ENCODE results near the gene EPB41L3. TPM values are rescaled to one million over a fixed set of nuclear protein-coding genes. Genes with fewer than 3 reads are reported as not detected.

The EPB41L3 gene
- polyA plus RNA-seq, 2 of the 4 experiments (the other 2 are of a cell fraction): 0.46 to 1.00 TPM

DNA sequence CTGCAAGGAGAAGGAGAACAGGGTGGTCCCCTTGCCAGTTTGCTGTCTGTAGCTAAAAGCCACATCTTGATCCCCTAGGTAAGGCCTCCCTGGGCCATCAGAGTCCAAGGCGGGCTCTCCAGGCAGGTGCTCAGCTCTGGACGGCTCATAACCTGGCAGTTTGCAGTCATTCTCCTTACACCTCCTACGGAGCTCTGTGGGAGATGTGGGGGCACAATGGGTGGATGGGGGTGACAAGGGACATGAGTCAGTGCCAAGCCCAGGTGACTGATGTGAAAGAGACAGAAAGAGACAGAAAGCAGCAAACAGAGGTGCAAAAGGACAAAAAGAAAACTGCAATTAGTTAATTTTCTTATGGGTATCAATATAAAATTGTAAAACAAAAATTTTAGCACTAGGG is 127.7 kb downstream of the EPB41L3 start:
- Histone ChIP-seq H3K9me3 (no peaks in the 10 kb centered on the region), H3K4me2 (no peak overlapping the region), H3K4me1 (no peaks in the 10 kb centered on the region), H3K27ac (no peak overlapping the region), H3K4me3 (no peak overlapping the region)
- POLR2A ChIA-PET: no interaction called here
- ATAC-seq (no peak), DNase-seq (ENCODE audit: low read depth in 1 of 2, low spot score in 1 of 2) (no peak), FAIRE-seq (no peak)
- 27% methylated on average over 2 of the region's 3 CpGs for WGBS (ENCODE audit: missing lambda C conversion rate)
- TF ChIP-seq RNF2 (IDR thresholded peaks at IDR 0.05; ENCODE audit: borderline replicate concordance, low read depth): no peak
- no peak for TF ChIP-seq NR3C1 (IDR thresholded peaks at IDR 0.05)
- TF ChIP-seq HOXB13 (CRISPR knock-in tag; IDR thresholded peaks at IDR 0.05; ENCODE audit: low read depth): no peak
- no peak for TF ChIP-seq HEYL (CRISPR knock-in tag; IDR thresholded peaks at IDR 0.05)
- CTCF ChIA-PET: no interaction called here

GRCh38 chr18:5415665-5416064 is 128.1 kb downstream of the EPB41L3 start:
- ATAC-seq (no peak), DNase-seq (ENCODE audit: low read depth in 1 of 2, low spot score in 1 of 2) (no peak), FAIRE-seq (no peak)
- no peak overlapping the region for H3K27ac ChIP-seq
- TF ChIP-seq, protein P1, sequence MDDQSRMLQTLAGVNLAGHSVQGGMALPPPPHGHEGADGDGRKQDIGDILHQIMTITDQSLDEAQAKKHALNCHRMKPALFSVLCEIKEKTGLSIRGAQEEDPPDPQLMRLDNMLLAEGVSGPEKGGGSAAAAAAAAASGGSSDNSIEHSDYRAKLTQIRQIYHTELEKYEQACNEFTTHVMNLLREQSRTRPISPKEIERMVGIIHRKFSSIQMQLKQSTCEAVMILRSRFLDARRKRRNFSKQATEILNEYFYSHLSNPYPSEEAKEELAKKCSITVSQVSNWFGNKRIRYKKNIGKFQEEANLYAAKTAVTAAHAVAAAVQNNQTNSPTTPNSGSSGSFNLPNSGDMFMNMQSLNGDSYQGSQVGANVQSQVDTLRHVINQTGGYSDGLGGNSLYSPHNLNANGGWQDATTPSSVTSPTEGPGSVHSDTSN (IDR thresholded peaks at IDR 0.05): no peak
- TF ChIP-seq KDM5A (IDR thresholded peaks at IDR 0.05) (no peak), EP300 (IDR thresholded peaks at IDR 0.05) (no peak)
- ChIA-PET POLR2A (no interaction called here), CTCF (no interaction called here)
- no peaks in the 10 kb centered on the region for H3K9me3 ChIP-seq
- no peak overlapping the region for H3K4me2 ChIP-seq
- H3K4me1 ChIP-seq: no peaks in the 10 kb centered on the region
- 62% methylated on average over 4 of the region's 12 CpGs for WGBS (ENCODE audit: missing lambda C conversion rate)
- no peak overlapping the region for H3K4me3 ChIP-seq

DNA sequence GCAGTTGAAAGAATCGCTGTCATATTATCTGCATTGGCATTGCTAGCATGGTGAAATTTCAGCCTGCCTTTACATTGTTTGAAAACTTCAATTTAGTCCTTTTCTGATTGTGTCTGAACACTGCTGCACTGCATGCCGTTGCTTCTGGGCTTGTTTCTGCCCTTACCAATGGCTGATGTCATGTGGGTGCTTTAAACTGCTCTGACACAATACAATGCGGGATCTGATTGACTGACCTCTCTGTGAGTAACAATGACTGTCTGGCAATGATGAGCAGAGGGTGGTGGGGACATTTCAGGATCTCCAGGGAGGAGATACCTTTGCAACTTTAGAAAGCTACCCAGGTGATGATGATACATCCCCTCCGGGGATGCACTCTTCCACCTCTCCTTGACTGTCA is 128.8 kb downstream of the EPB41L3 start:
- Histone ChIP-seq H3K4me3 (no peak overlapping the region), H3K4me1 (no peaks in the 10 kb centered on the region), H3K27ac (no peak overlapping the region), H3K9me3 (no peaks in the 10 kb centered on the region), H3K4me2 (no peak overlapping the region)
- ChIA-PET CTCF (no interaction called here), POLR2A (no interaction called here)
- no peak for ATAC-seq
- 37% methylated on average over 3 of the region's 4 CpGs for WGBS (ENCODE audit: missing lambda C conversion rate)
- FAIRE-seq: no peak
- no peak for DNase-seq (ENCODE audit: low read depth in 1 of 2, low spot score in 1 of 2)
- TF ChIP-seq JUNB (IDR thresholded peaks at IDR 0.05): no peak
- TF ChIP-seq, protein P2, sequence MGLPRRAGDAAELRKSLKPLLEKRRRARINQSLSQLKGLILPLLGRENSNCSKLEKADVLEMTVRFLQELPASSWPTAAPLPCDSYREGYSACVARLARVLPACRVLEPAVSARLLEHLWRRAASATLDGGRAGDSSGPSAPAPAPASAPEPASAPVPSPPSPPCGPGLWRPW (IDR thresholded peaks at IDR 0.05): no peak
- TF ChIP-seq ZFP36 (IDR thresholded peaks at IDR 0.05; ENCODE audit: borderline replicate concordance, partially characterized antibody): no peak
- TF ChIP-seq TP53 (CRISPR knock-in tag; IDR thresholded peaks at IDR 0.05): no peak
- TF ChIP-seq, protein P3, sequence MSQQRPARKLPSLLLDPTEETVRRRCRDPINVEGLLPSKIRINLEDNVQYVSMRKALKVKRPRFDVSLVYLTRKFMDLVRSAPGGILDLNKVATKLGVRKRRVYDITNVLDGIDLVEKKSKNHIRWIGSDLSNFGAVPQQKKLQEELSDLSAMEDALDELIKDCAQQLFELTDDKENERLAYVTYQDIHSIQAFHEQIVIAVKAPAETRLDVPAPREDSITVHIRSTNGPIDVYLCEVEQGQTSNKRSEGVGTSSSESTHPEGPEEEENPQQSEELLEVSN (IDR thresholded peaks at IDR 0.05; ENCODE audit: borderline replicate concordance, low read depth): no peak
- no peak for TF ChIP-seq GATA3 (IDR thresholded peaks at IDR 0.05; ENCODE audit: borderline replicate concordance)
- no peak for TF ChIP-seq FOSL2 (IDR thresholded peaks at IDR 0.05)
- TF ChIP-seq FOSL2 (CRISPR knock-in tag; IDR thresholded peaks at IDR 0.05): no peak
- no peak for TF ChIP-seq ZSCAN20 (CRISPR knock-in tag; IDR thresholded peaks at IDR 0.05)
- TF ChIP-seq MAZ (IDR thresholded peaks at IDR 0.05; ENCODE audit: borderline replicate concordance, low read depth, low read length): no peak
- no peak for TF ChIP-seq RNF2 (IDR thresholded peaks at IDR 0.05; ENCODE audit: borderline replicate concordance, low read depth)
- TF ChIP-seq RFX5 (IDR thresholded peaks at IDR 0.05): no peak
- no peak for TF ChIP-seq NPAS2 (CRISPR knock-in tag; IDR thresholded peaks at IDR 0.05; ENCODE audit: borderline replicate concordance)

- no peak overlapping the region for H3K27ac ChIP-seq
- no peak for ATAC-seq
- H3K9me3 ChIP-seq: no peaks in the 10 kb centered on the region
- WGBS (ENCODE audit: missing lambda C conversion rate): 47% methylated on average over 6 of the region's 6 CpGs
- POLR2A ChIA-PET: no interaction called here
- no peaks in the 10 kb centered on the region for H3K4me1 ChIP-seq
- CTCF ChIA-PET: no interaction called here
- no peak overlapping the region for H3K4me2 ChIP-seq
- no peak for FAIRE-seq
- no peak for DNase-seq (ENCODE audit: low read depth in 1 of 2, low spot score in 1 of 2)
- no peak overlapping the region for H3K4me3 ChIP-seq
- no peak for TF ChIP-seq HEYL (CRISPR knock-in tag; IDR thresholded peaks at IDR 0.05)
- no peak for TF ChIP-seq FOSB (CRISPR knock-in tag; IDR thresholded peaks at IDR 0.05)
- no peak for TF ChIP-seq RCOR1 (IDR thresholded peaks at IDR 0.05; ENCODE audit: low read depth, low read length)
- TF ChIP-seq TFCP2L1 (CRISPR knock-in tag; IDR thresholded peaks at IDR 0.05): no peak
- TF ChIP-seq, protein P4, sequence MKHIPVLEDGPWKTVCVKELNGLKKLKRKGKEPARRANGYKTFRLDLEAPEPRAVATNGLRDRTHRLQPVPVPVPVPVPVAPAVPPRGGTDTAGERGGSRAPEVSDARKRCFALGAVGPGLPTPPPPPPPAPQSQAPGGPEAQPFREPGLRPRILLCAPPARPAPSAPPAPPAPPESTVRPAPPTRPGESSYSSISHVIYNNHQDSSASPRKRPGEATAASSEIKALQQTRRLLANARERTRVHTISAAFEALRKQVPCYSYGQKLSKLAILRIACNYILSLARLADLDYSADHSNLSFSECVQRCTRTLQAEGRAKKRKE (CRISPR knock-in tag; IDR thresholded peaks at IDR 0.05; ENCODE audit: low read depth): no peak
- no peak for TF ChIP-seq EP300 (IDR thresholded peaks at IDR 0.05)
- no peak for TF ChIP-seq POLR2AphosphoS2 (conservative IDR thresholded peaks at IDR 0.05; ENCODE audit: low read length)
- TF ChIP-seq HOXB5 (CRISPR knock-in tag; IDR thresholded peaks at IDR 0.05): no peak
- no peak for TF ChIP-seq JUNB (IDR thresholded peaks at IDR 0.05)
- TF ChIP-seq ZFP36 (IDR thresholded peaks at IDR 0.05; ENCODE audit: borderline replicate concordance, partially characterized antibody): no peak
- TF ChIP-seq NPAS2 (CRISPR knock-in tag; IDR thresholded peaks at IDR 0.05; ENCODE audit: borderline replicate concordance): no peak
- TF ChIP-seq CEBPB (IDR thresholded peaks at IDR 0.05): no peak
- no peak for TF ChIP-seq MAFK (IDR thresholded peaks at IDR 0.05; ENCODE audit: partially characterized antibody)
- no peak for TF ChIP-seq TP53 (CRISPR knock-in tag; IDR thresholded peaks at IDR 0.05)
- no peak for TF ChIP-seq HDAC2 (IDR thresholded peaks at IDR 0.05)
- no peak for TF ChIP-seq SMC3 (IDR thresholded peaks at IDR 0.05)
- TF ChIP-seq RAD21 (conservative IDR thresholded peaks at IDR 0.05 in 1 of 2, IDR thresholded peaks at IDR 0.05 in 1 of 2): no peak
- no peak for TF ChIP-seq BHLHE40 (IDR thresholded peaks at IDR 0.05; ENCODE audit: low read depth, low read length)
- TF ChIP-seq HOXA7 (CRISPR knock-in tag; IDR thresholded peaks at IDR 0.05): no peak
These were observed 129.3 kb downstream of the EPB41L3 start for GRCh38 chr18:5414546-5414945.

Measured in A549 (cell line).